DMS153 treated with DMSO at 0.1 percent for 48 hours (cell line): Measurements from ENCODE around the gene DMRT2.

ENCODE experiments used
- DNase-seq: peaks from one replicate; lab custom pipeline; 2025; ENCODE audit not compliant: unreplicated experiment; lab: John Stamatoyannopoulos, UW

Gene DMRT2

DNA sequence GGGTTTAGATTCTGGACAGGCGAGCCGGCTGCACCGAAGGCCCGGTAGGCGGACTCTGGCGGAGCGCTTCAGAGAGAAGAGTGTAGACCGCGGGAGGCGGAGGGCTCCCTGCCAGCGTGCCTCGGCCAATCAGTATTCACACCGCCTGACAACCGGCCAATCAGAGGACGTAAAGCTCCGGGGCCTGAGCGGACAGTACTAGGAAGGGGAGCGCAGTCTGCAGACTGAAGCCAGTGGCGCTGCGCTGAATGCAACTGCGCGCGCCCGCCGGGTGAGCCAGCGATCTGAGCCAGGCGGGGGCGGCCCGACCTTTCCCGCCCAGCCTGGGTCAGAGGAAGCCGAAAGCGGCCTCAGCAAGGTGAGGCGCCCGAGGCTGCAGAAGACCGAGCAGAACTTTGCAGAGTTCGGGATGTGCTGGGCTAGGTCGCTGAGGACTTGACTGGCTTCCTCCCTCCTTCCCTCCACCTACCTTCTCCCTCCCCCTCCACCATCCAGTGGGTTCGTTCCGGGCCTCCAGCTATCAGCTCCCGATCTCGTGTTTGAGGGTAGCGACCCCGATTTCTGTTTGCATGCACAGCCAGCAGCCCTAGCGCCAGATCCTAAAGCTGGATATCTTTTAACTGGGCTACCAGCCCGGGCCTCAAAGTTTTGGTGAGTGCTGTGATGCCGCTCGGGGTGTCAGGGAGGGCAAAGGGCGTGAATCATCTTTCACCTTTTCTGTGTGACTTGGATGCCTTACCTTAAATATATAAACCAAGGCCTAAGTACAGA lies at the start of gene DMRT2:
Gene DMRT2, plus strand, starts transcription at position 233 of the 771 bp plus-strand sequence. CDS start 1,257 bp downstream, outside the sequence.
- peak; percentile 94 for DNase-seq

DNA sequence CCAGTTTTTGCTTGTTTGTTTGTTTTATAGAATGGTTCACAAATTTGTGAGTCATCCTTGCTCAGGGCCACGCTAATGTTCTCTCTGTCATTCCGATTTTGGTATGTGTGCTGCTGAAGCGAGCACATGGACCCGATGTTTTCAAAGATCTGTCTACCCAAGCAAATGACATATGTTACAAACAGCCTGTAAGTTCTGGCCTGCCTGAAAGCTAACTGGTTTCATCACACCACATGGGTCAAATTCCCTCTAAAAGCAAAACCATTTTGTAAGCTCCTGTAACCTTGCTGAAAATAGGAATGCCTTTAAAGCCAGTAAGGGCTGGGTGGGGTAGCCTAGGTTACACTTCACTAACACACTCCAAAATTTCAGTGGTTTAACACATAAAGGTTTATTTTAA lies 48.3 kb upstream of the DMRT2 start:
- DNase-seq = no peak

DNA sequence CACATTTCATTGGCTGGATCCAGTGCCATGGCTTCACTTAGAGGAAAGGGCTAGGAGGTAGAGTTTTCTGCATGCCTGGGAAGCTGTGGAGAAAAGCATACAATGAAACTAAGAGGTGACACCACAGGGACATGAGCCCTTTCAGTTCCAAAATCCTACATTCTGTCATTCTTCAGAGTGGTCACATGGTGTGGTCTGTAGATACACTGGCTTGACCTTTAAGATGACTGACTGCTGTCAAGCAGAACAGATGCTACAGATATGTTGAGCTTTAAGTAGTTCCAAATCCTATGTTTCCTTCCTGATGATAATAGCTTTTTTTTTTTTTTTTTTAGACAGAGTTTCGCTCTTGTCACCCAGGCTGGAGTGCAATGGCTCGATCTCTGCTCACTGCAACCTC lies 47.5 kb upstream of the DMRT2 start:
- DNase-seq = no peak

DNA sequence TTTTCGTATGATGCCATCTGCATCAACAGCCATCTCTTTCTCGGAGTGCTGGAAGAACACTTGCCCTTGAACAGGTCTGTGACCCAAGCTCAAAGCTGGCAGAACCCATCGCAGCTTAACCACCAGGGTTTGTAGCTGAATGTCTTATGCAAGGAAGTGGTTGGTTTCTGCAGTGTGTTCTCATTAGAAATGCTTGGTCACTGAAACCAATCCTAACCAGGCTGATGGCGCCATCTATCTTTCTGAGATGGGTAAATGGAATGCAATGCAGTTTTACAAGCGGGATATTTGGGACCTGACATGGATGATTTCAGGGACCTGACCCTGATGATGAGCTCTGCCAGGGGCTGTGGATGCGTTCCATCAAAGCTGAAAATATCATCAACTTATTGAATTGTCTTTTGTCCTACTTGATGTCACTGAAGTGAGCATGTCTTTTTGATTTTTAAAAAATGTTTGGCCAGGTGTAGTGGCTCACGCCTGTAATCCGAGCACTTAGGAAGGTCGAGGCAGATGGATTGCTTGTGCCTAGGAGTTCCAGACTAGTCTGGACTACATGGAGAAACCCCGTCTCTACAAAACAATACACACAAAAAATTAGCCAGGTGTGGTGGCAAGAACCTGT lies 45.0 kb upstream of the DMRT2 start:
- no peak for DNase-seq

DNA sequence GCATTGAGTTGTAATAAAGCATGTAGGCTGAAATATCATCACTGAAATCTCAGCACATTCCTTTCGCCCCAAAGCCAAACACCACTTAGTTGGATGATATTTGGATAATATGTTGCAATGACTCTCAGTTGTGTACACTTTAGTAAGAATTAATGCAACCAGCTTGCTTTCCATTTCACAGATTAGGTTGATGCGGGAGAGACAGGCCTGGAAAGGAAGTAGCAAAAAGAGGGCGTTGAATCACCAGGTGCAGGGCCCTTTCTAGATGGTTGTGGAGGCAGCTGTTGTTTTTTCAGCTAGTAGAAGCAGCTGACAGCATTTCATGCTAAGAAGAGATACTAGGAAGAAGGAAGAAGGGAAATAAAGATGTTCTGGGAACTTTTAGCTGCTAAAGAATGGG lies 42.8 kb upstream of the DMRT2 start:
- DNase-seq = no peak

DNA sequence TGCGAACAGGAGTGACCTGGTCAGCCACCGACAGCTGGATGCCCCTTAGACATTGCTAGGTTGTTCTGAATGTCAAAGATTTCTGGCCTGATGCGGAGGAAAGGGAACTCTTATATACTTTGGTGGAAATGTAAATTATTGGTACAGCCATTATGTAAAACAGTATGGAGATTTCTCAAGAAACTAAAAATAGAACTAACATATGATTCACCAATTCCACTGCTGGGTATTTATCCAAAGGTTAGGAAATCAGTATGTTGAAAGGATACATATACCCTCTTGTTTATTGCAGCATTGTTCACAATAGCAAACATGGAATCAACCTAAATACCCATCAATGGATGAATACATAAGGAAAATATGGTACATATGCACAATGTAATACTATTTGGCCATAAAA lies 41.9 kb upstream of the DMRT2 start:
- DNase-seq = no peak

DNA sequence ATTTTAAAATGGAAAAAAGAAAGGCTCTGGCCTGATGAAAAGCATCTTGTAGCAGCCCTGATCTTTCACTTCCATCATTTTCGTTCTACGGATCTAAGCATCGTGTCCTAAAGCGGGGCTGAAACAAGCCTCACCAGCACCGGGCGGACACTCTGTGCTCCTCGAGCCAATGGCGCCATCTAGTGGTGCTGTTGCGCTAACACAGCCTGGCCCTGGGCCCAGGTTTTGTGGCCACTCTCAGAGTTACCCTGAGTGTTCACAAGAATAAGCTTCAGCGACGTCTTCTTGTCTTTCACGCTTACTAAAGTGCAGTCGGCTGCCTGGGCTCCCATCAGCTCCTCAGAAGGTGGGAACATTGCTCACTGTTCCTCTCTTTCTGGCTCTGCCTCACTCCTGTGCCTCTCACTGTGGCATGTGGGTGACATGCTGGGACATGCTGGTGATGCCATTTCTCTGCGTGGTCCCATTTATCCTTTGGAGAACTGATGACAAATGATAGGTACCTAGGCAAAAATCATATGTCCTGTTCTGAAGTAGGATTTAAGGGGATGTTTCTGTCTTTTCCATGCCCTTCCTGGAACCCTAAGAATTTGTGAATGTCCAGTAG lies 41.0 kb upstream of the DMRT2 start:
- peak; percentile 75 for DNase-seq

DNA sequence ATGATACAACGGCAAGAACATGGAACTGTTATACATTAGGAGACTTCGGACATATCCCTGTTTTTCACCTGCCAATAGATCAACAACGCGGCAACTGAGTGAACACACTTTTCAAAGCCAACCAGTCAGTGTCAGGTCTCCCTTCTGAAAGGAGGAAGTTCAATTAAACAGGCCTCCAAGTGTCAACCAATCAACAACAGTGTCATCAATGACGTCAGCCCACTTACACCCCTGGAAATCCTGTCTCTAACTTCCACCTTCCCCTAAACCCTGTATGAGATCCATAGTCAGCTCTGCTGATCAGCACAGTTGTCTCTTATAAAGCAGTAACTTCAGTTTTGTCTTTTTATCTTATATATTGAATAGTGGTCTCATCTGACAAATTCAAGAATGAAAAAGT lies 37.1 kb upstream of the DMRT2 start:
- DNase-seq = no peak

DNA sequence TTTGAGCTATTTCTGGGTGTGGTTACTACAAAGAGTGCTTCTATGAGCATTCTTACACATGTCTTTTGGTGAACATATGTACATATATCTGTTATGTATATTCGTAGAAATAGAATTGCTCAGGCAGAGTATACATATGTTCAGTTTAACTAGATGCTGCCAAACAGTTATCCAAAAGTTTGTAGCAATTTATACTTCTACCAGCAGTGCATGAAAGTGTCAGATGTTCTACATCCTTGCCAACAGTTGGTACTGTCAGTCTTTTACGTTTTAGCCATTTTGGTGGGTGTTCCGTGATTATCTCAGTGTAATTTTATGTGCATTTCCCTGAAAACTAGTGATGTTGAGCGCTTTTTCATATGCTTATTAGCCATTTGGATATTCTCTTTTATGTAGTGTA lies 35.9 kb upstream of the DMRT2 start:
- no peak for DNase-seq

DNA sequence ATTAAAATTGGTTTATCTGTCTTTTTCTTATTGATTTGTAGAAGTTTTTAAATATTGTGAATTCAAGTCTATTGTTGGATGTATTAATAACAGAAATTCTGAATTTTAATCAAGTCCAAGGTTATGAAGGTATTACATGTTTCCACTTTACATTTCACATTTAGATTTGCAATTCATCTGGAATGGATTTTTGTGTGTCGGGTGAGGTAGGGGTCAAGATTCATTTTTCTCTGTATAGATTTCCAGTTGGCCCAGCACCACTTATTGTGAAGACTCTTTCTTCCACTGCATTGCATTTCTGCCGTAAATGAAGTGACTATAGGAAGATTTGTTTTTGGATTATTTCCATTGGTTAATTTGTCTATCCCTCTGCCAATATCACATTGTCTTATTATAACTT lies 35.5 kb upstream of the DMRT2 start:
- DNase-seq = no peak

DNA sequence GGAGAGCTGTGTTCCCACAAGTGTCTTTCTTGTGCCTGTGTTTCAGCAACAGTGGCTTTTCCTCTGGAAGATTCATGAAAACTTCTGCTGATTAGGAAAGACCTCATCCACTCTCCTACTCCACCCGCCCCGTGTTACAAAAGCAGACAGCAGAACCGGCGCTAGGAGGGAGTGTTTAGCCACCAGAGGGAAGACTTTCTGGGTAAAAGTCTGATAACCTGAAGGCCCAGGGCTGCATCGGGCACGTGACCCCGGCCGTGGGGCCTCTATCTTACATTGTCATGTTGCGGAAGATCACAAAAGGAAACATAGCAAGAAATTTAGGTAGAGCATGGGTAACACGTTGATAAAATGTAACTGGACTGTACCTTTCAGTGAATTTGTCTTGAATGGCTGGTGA lies 32.0 kb upstream of the DMRT2 start:
- DNase-seq = no peak

DNA sequence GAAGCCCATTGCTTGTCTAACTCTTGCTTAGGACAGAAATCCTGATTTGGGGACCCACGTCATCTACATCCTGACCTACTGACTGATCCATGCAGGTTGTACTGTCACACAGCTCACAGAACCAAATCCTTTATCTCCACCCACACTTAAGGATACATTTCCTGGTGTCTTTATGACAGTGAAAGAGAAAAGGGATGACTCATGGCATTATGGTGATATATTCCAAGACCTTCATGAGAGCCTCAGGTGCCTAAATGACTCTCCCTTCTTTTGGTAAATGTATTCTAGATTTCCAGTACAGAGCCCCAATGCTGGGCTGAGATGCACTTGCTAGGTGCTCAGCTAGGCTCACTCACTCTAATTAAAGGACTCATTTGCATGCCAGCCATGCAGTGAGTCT lies 26.0 kb upstream of the DMRT2 start:
- no peak for DNase-seq

DNA sequence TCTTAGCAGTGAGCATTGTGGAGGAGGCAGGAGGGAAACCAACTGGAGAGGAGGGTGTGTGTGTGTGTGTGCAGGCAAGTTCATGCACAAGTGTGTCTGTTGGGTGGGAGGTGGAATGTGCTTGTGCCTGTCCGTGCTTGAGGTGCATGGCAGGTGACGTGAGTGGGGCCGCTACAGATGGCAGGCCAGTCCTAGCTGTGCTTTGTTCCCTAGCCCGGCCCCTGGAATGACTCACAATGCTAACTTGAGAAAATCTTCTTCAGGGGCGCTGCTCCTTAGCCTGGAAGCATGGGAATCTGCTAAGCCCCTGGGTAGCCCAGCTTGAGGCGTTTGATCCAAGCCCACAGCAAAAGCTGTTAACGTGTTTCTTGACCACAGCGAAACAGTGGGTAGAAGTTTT lies 25.0 kb upstream of the DMRT2 start:
- no peak for DNase-seq

DNA sequence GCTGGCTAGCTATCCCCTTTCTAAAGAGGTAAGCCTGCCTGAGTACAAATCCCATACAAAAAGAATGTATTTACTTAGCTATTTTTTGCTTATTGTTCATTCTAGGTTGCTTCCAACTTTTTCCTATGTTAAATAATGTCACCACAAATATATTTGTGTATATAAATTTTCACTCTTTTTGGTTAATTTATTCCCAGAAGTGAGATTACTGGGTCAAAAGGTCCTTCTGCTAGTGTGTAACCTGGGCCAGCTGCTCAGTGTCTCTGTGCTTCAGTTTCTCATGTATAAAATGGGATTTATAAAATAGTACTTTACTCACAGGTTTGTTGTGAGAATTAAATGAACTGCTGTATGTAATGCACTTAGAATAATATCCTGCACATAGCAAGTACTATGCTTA lies 23.9 kb upstream of the DMRT2 start:
- no peak for DNase-seq

DNA sequence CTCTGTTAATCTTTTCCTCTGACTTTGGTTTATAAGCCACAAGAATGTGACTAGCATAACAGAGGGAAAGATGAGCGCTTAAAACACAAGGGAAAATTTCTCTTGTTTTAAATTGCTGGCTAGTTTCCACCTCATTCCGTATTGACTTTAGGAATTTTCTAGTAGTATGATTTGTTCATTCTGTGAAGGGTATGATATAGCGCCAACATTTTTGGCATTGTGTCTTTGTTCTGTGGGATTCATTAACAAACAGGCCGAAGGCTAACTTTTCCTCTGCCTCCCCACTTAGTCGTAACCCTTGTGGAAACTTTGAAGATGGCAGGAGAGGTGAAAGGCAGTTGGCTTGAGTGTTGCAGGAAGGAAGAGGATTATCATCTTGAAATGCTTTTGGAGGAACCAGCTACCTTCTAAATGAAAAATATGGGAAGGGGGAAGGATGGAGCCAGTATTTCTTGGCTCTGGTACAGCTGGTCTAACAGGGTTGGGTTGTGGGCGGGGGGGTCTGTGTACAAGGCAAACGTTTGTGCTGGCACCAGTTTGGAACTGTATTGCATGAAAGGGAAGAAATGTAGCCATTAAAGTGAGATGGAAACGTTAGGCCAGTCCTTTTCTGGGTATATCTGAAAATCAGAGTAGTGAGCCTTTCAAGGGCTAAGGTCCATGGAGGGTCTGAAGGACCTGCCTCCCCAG lies 21.5 kb upstream of the DMRT2 start:
- DNase-seq = no peak

DNA sequence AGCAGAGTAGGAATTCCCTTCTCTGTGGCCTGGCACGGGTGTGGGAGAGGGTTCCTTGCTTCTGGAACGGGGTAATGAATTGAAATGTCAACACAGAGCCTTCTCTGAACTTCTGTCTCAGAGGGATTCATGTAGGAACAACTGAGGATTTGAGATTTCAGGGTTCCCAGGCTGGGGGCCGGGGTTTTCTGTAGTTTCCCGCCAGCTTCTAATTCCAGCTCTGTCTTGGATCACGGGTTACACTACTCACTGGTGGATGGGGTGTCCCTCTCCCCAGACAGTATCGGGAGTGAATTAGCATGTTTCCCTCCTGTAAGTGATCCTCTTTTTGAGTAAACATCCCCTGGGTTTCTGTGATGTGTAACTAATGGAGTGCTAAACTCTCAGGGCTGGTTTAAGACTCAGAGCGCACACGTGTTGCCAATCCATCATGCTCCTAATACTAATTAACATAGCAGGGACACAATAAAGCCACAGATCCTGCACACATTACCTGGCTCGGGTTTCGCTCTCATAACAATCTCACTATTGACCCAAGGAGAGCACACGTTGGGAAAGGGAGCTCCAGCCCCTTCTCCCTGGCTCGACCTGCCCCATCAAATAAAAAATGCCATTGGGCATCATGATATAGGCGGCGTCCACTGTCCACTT lies 18.1 kb upstream of the DMRT2 start:
- DNase-seq = peak; percentile 17

DNA sequence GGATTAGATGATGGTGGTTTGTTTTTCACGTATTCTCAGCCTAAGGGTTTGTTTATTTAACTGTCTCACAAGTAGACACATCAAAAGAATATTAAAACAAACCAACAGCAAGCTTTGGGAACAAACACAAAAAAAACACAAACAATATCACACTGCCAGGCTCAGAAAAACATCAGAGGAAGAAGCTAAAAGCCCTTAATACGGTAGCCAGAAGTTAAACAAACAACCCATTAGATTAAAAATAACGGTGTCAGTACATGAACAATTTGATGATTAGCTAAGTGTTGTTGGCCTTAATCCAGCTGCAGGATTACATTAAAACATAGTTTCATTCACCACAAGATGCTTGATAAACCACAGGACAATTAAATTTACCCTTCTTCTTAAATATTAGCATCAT lies 15.9 kb upstream of the DMRT2 start:
- no peak for DNase-seq

DNA sequence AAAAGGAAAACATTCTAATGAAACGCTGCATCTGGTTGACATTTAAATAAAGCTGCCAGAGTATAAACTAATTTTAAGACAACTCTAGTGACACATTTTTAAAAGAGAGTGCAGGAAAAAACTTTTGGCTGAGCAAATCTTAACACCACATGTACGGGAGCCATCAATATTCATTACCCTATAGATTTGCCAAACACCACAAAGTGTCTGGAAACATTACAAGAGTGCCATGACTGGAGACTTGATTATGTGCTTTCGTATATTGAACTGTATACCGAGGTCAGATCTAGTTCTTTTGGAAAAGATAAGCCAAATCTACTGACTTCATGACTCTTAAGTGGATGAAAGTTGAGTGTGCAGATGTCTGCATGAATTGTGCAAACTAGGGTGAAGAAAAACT lies 10.6 kb upstream of the DMRT2 start:
- no peak for DNase-seq

DNA sequence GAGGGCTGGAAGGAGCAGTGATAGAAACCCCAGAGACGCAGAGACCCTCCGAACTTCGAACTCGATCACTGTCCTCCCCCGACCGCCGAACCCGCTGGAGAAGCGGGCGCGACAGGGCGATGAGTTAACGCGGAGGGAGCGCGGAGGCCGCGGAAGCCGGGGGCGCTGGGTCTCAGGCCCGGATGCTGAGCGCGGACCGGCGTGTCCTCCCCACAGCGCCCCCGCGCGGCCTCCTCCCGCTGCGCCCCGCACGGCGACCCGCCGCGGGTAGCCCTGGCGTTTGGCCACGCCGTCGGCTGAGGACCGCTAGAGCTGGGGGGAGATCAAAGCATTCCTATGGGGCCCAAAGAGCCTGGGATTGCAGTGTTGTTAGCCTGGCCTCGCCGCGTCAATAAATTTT lies 7.7 kb upstream of the DMRT2 start:
- DNase-seq = no peak

DNA sequence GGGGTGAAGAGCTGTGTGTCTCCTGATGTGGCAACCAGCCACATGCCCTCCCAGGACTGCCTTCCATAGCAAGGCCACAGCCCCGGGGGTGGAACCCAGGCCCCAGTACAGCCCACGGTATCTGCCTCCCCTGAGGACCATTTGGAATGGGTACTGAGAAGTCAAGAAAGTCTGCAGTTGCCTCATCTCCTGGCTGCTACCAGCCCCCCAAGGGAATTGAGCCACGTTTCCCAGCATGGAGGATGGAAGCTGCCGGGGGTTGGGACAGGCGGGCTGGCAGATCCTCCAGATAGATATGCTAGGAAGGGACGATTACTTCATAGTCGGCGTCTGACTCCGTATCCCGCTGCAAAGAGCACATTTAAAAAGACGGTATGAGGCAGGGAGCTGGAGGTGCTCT lies 5.5 kb upstream of the DMRT2 start:
- DNase-seq = no peak
